ENCODE results near the gene WARS2.

GRCh38 chr1:119000371-119001180 lies 139.9 kb downstream of the WARS2 start:
- no peak for TF ChIP-seq CTCF (conservative IDR thresholded peaks at IDR 0.05; ENCODE audit: low read depth, low read length)
- no peak for TF ChIP-seq EZH2 (IDR thresholded peaks at IDR 0.05; ENCODE audit: borderline replicate concordance, low read depth, low read length, poor library complexity, severe bottlenecking)
